Activated CD8-positive, alpha-beta T cell treated with anti-CD3 and anti-CD28 coated beads for 36 hours (primary cell): ENCODE data around the gene KIRREL1. TPM values are rescaled to one million over a fixed set of nuclear protein-coding genes. Genes with fewer than 3 reads are reported as not detected.

ENCODE experiments used
- ATAC-seq: fragments of 200-7000 bp; cut with Tn5 transposase; one replicate; pipeline ENCODE4 v1.10.0; 2021; ENCODE audit warnings: mild to moderate bottlenecking, moderate library complexity
- CTCF ChIA-PET: fragments of 350-600 bp; sonication (Branson Sonifier 250); formaldehyde crosslinking; loops from one replicate; lab custom pipeline; 2021; ENCODE audit warnings: antibody characterized with exemption; lab: Charles Lee
- POLR2A ChIA-PET: fragments of 350-600 bp; sonication (Branson Sonifier 250); formaldehyde crosslinking; loops from one replicate; lab custom pipeline; 2021; ENCODE audit warnings: antibody characterized with exemption; lab: Charles Lee
- DNase-seq: peaks from one replicate; pipeline ENCODE4 v3.0.0-alpha.2; 2020
- H3K27ac Mint-ChIP-seq: one replicate; pipeline ENCODE4 v1.8.0; 2021; ENCODE audit warnings: mild to moderate bottlenecking, mixed read lengths
- H3K27me3 Mint-ChIP-seq: one replicate; pipeline ENCODE4 v1.8.0; 2021; ENCODE audit warnings: mixed read lengths
- H3K36me3 Mint-ChIP-seq: one replicate; pipeline ENCODE4 v1.8.0; 2021; ENCODE audit warnings: low read depth, mixed read lengths
- H3K4me1 Mint-ChIP-seq: one replicate; pipeline ENCODE4 v1.8.0; 2021; ENCODE audit warnings: low read depth, mixed read lengths
- H3K4me3 Mint-ChIP-seq: one replicate; pipeline ENCODE4 v1.8.0; 2021; ENCODE audit warnings: mild to moderate bottlenecking, moderate library complexity, mixed read lengths
- H3K9me3 Mint-ChIP-seq: one replicate; pipeline ENCODE4 v1.8.0; 2021; ENCODE audit warnings: mixed read lengths
- intact Hi-C: fragments of 100-400 bp; cut with micrococcal nuclease; formaldehyde crosslinking; loops from one replicate; pipeline ENCODE4 v1.10.0; 2022
- total RNA-seq, 2 experiments: library from RNA; stranded (reverse); gene quantifications; one replicate each; pipeline ENCODE4 v1.2.3, GENCODE V29; 2021
- TF ChIP-seq, protein P1 (sequence below): fragments of 200-600 bp; IDR thresholded peaks from one replicate; pipeline ENCODE4 v1.8.0; 2022; ENCODE audit warnings: antibody characterized with exemption, mild to moderate bottlenecking

The KIRREL1 gene
- total RNA-seq, 2 experiments from 2014 or later: 0.11 to 0.16 TPM

DNA sequence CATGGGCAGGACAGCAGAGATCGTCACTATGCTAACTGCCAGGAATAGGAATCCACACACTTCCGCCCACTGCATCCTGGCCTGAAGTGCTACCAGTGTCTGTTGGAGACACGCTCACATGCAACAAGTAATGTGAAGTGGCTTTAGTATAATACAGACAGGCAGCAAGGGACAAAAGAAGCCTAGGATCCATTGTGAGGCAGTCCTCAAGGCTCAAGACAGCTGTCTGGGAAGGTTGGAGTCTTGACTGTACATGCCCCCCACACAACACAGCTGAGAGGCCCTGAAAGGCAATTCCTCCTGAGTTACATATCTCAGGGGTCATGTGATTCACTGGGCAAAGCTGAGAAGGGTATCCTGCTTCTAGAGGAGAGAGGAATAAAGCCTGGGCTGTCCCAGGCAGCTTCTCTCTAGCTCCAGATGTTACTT lies 147.3 kb downstream of the KIRREL1 start:
- ChIA-PET CTCF (interaction anchor here (0.9 to 1.2 kb wide), 2 partner anchors 16 to 19 kb away, joined by 3 read pairs; no protein-coding TSS in a partner anchor), POLR2A (no interaction called here)
- no peak overlapping the region for H3K27ac Mint-ChIP-seq
- no peak overlapping the region for H3K4me3 Mint-ChIP-seq
- intact Hi-C loops: no loop called here
- DNase-seq: no peak
- no peaks in the 10 kb centered on the region for H3K36me3 Mint-ChIP-seq
- no peaks in the 10 kb centered on the region for H3K9me3 Mint-ChIP-seq
- H3K4me1 Mint-ChIP-seq: no peaks in the 10 kb centered on the region
- H3K27me3 Mint-ChIP-seq: no peaks in the 10 kb centered on the region
- TF ChIP-seq, protein P1, sequence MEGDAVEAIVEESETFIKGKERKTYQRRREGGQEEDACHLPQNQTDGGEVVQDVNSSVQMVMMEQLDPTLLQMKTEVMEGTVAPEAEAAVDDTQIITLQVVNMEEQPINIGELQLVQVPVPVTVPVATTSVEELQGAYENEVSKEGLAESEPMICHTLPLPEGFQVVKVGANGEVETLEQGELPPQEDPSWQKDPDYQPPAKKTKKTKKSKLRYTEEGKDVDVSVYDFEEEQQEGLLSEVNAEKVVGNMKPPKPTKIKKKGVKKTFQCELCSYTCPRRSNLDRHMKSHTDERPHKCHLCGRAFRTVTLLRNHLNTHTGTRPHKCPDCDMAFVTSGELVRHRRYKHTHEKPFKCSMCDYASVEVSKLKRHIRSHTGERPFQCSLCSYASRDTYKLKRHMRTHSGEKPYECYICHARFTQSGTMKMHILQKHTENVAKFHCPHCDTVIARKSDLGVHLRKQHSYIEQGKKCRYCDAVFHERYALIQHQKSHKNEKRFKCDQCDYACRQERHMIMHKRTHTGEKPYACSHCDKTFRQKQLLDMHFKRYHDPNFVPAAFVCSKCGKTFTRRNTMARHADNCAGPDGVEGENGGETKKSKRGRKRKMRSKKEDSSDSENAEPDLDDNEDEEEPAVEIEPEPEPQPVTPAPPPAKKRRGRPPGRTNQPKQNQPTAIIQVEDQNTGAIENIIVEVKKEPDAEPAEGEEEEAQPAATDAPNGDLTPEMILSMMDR: no peak
- no peak for ATAC-seq

DNA sequence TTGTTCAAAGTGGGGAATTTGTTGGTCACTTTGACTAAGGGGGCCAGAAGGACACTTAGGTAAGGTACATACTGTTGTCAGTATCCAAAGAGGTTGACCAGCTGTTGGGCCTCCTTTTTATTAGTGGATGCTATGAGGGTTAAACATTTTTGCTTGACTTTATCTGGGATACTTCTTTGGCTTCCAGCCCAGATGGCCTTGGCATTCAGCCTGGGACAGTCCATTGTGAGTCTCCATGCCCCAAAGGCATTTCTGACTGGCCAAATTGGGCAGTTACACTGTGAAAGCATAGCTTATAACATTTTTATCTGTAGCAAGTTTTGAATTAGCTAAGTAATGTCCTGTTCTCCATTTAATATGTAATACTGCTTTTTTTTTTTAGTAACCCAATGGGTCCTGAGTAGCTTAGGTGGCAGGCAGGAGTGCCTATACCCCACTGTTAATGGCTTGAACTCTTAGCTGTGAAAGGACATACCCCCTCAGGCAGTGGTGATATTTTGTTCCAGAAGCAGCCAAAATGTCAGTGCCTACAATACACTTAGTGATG lies 151.8 kb downstream of the KIRREL1 start:
- ATAC-seq: no peak
- Mint-ChIP-seq H3K4me3 (no peak overlapping the region), H3K4me1 (peaks cover 18% of the 10 kb centered on the region), H3K36me3 (no peaks in the 10 kb centered on the region), H3K9me3 (no peaks in the 10 kb centered on the region), H3K27me3 (no peaks in the 10 kb centered on the region), H3K27ac (no peak overlapping the region)
- ChIA-PET POLR2A (interaction anchor here (0.9 kb wide), 1 partner anchor 15 kb away, joined by 3 read pairs; no protein-coding TSS in a partner anchor), CTCF (interaction anchor here (1.5 kb wide), 1 partner anchor 21 kb away, joined by 7 read pairs; no protein-coding TSS in a partner anchor)
- TF ChIP-seq, protein P1: no peak
- DNase-seq: no peak
- intact Hi-C loops: no loop called here

DNA sequence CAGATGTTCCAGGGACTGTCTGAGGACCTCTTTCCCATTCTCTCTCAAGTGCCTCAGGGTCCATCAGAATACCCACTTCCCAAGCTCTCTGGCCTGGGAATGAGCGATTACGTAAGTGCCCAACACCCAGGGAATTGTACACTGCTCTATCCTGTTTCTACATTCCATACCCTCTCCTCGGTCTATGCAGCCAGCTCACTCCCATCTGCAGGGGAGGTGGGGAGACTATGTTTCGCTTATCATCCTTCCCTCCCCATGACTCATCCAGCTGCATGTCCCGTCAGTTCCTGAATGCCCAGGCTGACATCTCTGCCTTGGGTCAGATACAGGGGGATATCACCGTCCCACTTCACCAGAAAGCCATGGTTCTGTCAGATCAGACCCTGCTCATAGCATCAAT lies 152.7 kb downstream of the KIRREL1 start:
- ChIA-PET CTCF (interaction anchor here (1.5 kb wide), 1 partner anchor 21 kb away, joined by 7 read pairs; no protein-coding TSS in a partner anchor), POLR2A (no interaction called here)
- H3K36me3 Mint-ChIP-seq: no peaks in the 10 kb centered on the region
- intact Hi-C loops: no loop called here
- TF ChIP-seq, protein P1: no peak
- DNase-seq (no peak), ATAC-seq (no peak)
- no peaks in the 10 kb centered on the region for H3K9me3 Mint-ChIP-seq
- H3K4me1 Mint-ChIP-seq: peaks cover 24% of the 10 kb centered on the region
- no peak overlapping the region for H3K4me3 Mint-ChIP-seq
- no peak overlapping the region for H3K27ac Mint-ChIP-seq
- no peaks in the 10 kb centered on the region for H3K27me3 Mint-ChIP-seq

DNA sequence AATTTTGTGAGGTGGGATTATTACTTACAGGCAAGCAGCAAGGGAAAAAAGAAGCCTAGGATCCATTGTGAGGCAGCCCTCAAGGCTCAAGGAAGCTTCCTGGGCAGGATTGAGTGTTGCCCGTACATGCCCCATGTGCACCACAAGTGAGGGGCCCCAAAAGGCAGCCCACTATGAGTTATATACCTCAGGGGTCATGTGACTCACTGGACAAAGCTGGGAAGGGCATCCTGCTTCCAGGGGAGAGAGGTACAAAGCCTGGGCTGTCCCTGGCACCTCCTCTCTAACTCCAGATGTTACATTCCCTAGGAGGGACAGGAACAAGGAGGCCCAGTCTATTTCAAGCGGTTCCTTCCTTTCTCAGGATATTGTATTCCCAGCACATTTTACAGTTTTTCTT lies 153.3 kb downstream of the KIRREL1 start:
- POLR2A ChIA-PET: no interaction called here
- Mint-ChIP-seq H3K4me3 (no peak overlapping the region), H3K27me3 (no peaks in the 10 kb centered on the region), H3K4me1 (peaks cover 24% of the 10 kb centered on the region), H3K27ac (no peak overlapping the region), H3K36me3 (no peaks in the 10 kb centered on the region), H3K9me3 (no peaks in the 10 kb centered on the region)
- TF ChIP-seq, protein P1: no peak
- no peak for DNase-seq
- intact Hi-C loops: no loop called here
- CTCF ChIA-PET: interaction anchor here (1.5 kb wide), 1 partner anchor 22 kb away, joined by 4 read pairs; no protein-coding TSS in a partner anchor
- no peak for ATAC-seq

DNA sequence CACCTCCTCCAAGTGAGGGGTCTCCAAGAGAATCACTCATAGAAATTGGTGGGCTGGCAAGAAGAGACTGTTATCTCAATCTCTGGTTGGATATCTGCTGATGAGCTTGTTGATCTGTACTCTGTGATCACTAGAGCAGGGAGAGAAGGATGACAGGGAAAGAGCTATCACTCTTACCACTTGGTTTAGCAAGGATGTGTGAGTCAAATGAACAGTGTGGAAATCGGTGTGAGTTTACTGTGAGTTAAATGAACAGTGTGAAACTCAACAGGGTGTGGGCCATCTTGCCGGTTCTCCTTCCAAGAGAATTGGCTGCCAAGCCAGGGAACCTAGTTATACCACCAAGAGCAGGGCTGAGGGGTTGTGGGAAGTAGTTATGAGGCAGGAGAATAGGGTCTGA lies 154.0 kb downstream of the KIRREL1 start:
- ATAC-seq (no peak), DNase-seq (no peak)
- no peaks in the 10 kb centered on the region for H3K36me3 Mint-ChIP-seq
- no peaks in the 10 kb centered on the region for H3K9me3 Mint-ChIP-seq
- no peak overlapping the region for H3K27ac Mint-ChIP-seq
- no peak overlapping the region for H3K4me3 Mint-ChIP-seq
- ChIA-PET POLR2A (no interaction called here), CTCF (interaction anchor here (0.7 to 1.5 kb wide), 2 partner anchors 23 to 29 kb away, joined by 3 to 4 read pairs; no protein-coding TSS in a partner anchor)
- peaks cover 24% of the 10 kb centered on the region for H3K4me1 Mint-ChIP-seq
- H3K27me3 Mint-ChIP-seq: no peaks in the 10 kb centered on the region
- TF ChIP-seq, protein P1: no peak
- intact Hi-C loops: no loop called here
